ENCODE data around the gene INTS13.

- TF ChIP-seq CTCF (IDR thresholded peaks at IDR 0.05; ENCODE audit: low read depth, low read length, poor library complexity, severe bottlenecking) (no peak), EZH2phosphoT487 (IDR thresholded peaks at IDR 0.05; ENCODE audit: borderline replicate concordance, low read length) (no peak)
Observed at GRCh38 chr12:26878661-26879119, 59.1 kb downstream of the INTS13 start.
